IMR-90 (cell line): ENCODE results near the gene PTPRQ. TPM values are rescaled to one million over a fixed set of nuclear protein-coding genes. Genes with fewer than 3 reads are reported as not detected.

Experiments used
- ATAC-seq: fragments of 200-7000 bp; cut with Tn5 transposase; 2 replicates; pipeline ENCODE4 v1.9.1; 2020; ENCODE audit warnings: low read depth, mild to moderate bottlenecking, moderate library complexity
- BruUV-seq: library from RNA; stranded (reverse); fragments of 400-500 nt; replicated peaks from 2 replicates; lab custom pipeline; 2021; lab: Mats Ljungman, UMichigan
- CTCF ChIA-PET: fragments of 300-600 bp; formaldehyde crosslinking; extraction: SDS; loops from one replicate; lab custom pipeline; 2021; ENCODE audit warnings: antibody characterized with exemption; lab: Yijun Ruan, JAX
- POLR2A ChIA-PET: fragments of 300-600 bp; sonication (Branson Sonifier 250); formaldehyde crosslinking; loops from one replicate; lab custom pipeline; 2022; ENCODE audit warnings: antibody characterized with exemption; ENCODE audit not compliant: unreplicated experiment; lab: Charles Lee
- DNase-seq: peaks from one replicate; pipeline ENCODE4 v3.0.0; 2013
- H2AFZ ChIP-seq: replicated peaks from 2 replicates; pipeline ENCODE3; 2013; ENCODE audit warnings: low read length, mild to moderate bottlenecking; ENCODE audit not compliant: poor library complexity
- H2AK5ac ChIP-seq: 2 replicates; pipeline ENCODE4 v1.6.1; 2013; ENCODE audit warnings: low read depth, low read length, inconsistent platforms
- H2AK9ac ChIP-seq: replicated peaks from 2 replicates; pipeline ENCODE3; 2013; ENCODE audit warnings: mild to moderate bottlenecking, low read depth, low read length, moderate library complexity; ENCODE audit not compliant: poor library complexity
- H2BK120ac ChIP-seq: 2 replicates; pipeline ENCODE4 v1.6.1; 2013; ENCODE audit warnings: low read depth, low read length, inconsistent platforms
- H2BK15ac ChIP-seq: 3 replicates; pipeline ENCODE4 v1.6.1; 2013; ENCODE audit warnings: low read depth, low read length, inconsistent platforms
- H2BK20ac ChIP-seq: 2 replicates; pipeline ENCODE4 v1.6.1; 2013; ENCODE audit warnings: low read depth, mild to moderate bottlenecking, inconsistent platforms, low read length, moderate library complexity
- H2BK5ac ChIP-seq: 2 replicates; pipeline ENCODE4 v1.6.1; 2013; ENCODE audit warnings: mild to moderate bottlenecking, low read depth, low read length, inconsistent platforms; ENCODE audit not compliant: poor library complexity, severe bottlenecking
- H3K14ac ChIP-seq: replicated peaks from 2 replicates; pipeline ENCODE4 v1.6.1; 2013; ENCODE audit warnings: low read depth, low read length, inconsistent platforms
- H3K18ac ChIP-seq: 2 replicates; pipeline ENCODE4 v1.6.1; 2013; ENCODE audit warnings: low read depth, low read length, control low read depth
- H3K23ac ChIP-seq: 2 replicates; pipeline ENCODE4 v1.6.1; 2013; ENCODE audit warnings: low read depth, low read length, inconsistent platforms
- H3K27ac ChIP-seq: 2 replicates; pipeline ENCODE4 v1.5.1; 2013; ENCODE audit warnings: mild to moderate bottlenecking, control low read depth, low read length; ENCODE audit not compliant: insufficient read depth
- H3K27me3 ChIP-seq: 2 replicates; pipeline ENCODE4 v1.6.1; 2013; ENCODE audit warnings: low read length; ENCODE audit not compliant: control insufficient read depth, insufficient read depth
- H3K36me3 ChIP-seq: 2 replicates; pipeline ENCODE4 v1.6.1; 2013; ENCODE audit warnings: low read length, mixed read lengths; ENCODE audit not compliant: control insufficient read depth, insufficient read depth
- H3K4ac ChIP-seq: 2 replicates; pipeline ENCODE4 v1.6.1; 2013; ENCODE audit warnings: low read depth, low read length, inconsistent platforms
- H3K4me1 ChIP-seq: 2 replicates; pipeline ENCODE4 v1.6.1; 2013; ENCODE audit warnings: low read length, mixed read lengths; ENCODE audit not compliant: control insufficient read depth, insufficient read depth
- H3K4me2 ChIP-seq: 2 replicates; pipeline ENCODE4 v1.6.1; 2013; ENCODE audit warnings: low read depth, mild to moderate bottlenecking, control low read depth, low read length, moderate library complexity
- H3K4me3 ChIP-seq: 2 replicates; pipeline ENCODE4 v1.5.1; 2013; ENCODE audit warnings: low read depth, mild to moderate bottlenecking, control low read depth, low read length, moderate library complexity; ENCODE audit not compliant: insufficient read depth
- H3K56ac ChIP-seq: 2 replicates; pipeline ENCODE4 v1.6.1; 2013; ENCODE audit warnings: low read length, inconsistent platforms; ENCODE audit not compliant: insufficient read depth; ENCODE audit errors: extremely low read depth
- H3K79me1 ChIP-seq, 2 experiments: 2 replicates each; pipeline ENCODE4 v1.6.1; 2013; ENCODE audit warnings: low read length in 2 of 2, inconsistent platforms in 1 of 2, low read depth in 1 of 2
- H3K9ac ChIP-seq: 2 replicates; pipeline ENCODE4 v1.6.1; 2013; ENCODE audit warnings: low read depth, low read length, control low read depth
- H3K9me1 ChIP-seq: 2 replicates; pipeline ENCODE4 v1.6.1; 2013; ENCODE audit warnings: low read length, inconsistent platforms; ENCODE audit not compliant: insufficient read depth
- H3K9me3 ChIP-seq: 2 replicates; pipeline ENCODE4 v1.6.1; 2013; ENCODE audit warnings: low read length; ENCODE audit not compliant: control insufficient read depth, insufficient read depth
- H4K20me1 ChIP-seq: 2 replicates; pipeline ENCODE4 v1.6.1; 2013; ENCODE audit warnings: low read length, inconsistent platforms; ENCODE audit not compliant: insufficient read depth
- H4K5ac ChIP-seq: 2 replicates; pipeline ENCODE4 v1.6.1; 2013; ENCODE audit warnings: mild to moderate bottlenecking, low read depth, low read length, control low read depth
- H4K8ac ChIP-seq, 2 experiments: 2 replicates each; pipeline ENCODE4 v1.6.1; 2013; ENCODE audit warnings: low read depth in 2 of 2, low read length in 2 of 2, control low read depth in 1 of 2, inconsistent platforms in 1 of 2
- H4K91ac ChIP-seq: 2 replicates; pipeline ENCODE4 v1.6.1; 2013; ENCODE audit warnings: low read depth, low read length, inconsistent platforms; ENCODE audit not compliant: insufficient read depth
- CEBPB ChIP-seq: IDR thresholded peaks from 2 replicates; pipeline ENCODE4 v1.6.1; 2012; ENCODE audit warnings: low read depth, low read length, improper control_type of control experiment
- MAZ ChIP-seq: IDR thresholded peaks from 2 replicates; pipeline ENCODE4 v1.6.1; 2012; ENCODE audit warnings: low read depth, mild to moderate bottlenecking, low read length, improper control_type of control experiment, moderate library complexity, borderline replicate concordance
- WGBS, 2 experiments: methylation state at CpG; one replicate each; pipeline versions ENCODE4 v1.1.5 to v1.1.7; 2013; ENCODE audit warnings: missing lambda C conversion rate in 2 of 2; ENCODE audit not compliant: insufficient read length in 1 of 2; ENCODE audit errors: extremely low coverage in 2 of 2; 5-methylcytosine and 5-hydroxymethylcytosine counted together
- dilution Hi-C: fragments of 300-500 bp; cut with HindIII; formaldehyde crosslinking; loops from one replicate; pipeline ENCODE4 v1.14.3; 2018; ENCODE audit warnings: low sequenced_read_pairs; ENCODE audit not compliant: unreplicated experiment
- in situ Hi-C: fragments of 300-500 bp; cut with MboI; formaldehyde crosslinking; loops from 3 replicates; pipeline ENCODE4 v1.14.3; 2019; ENCODE audit warnings: low sequenced_read_pairs, inconsistent platforms, mixed read lengths
- intact Hi-C: fragments of 100-400 bp; cut with micrococcal nuclease; formaldehyde crosslinking; loops from 2 replicates; pipeline ENCODE4 v1.10.0; 2022
- polyA plus RNA-seq, 3 experiments: library from polyadenylated mRNA; depleted of rRNA; stranded (reverse); fragments of >200 nt; gene quantifications; 2 replicates each; pipeline ENCODE4 v1.2.3, GENCODE V29; 2012; ENCODE audit warnings: low replicate concordance in 1 of 3
- total RNA-seq: library from RNA; depleted of rRNA; stranded (reverse); fragments of >200 nt; gene quantifications from 2 replicates; pipeline ENCODE4 v1.2.3, GENCODE V29; 2012

Gene PTPRQ
- total and polyA plus RNA-seq, 2 of the 4 experiments (the other 2 are of a cell fraction), result 0.96 to 1.4 TPM

- H4K8ac ChIP-seq, result peak overlapping the region in 1 of 2 experiments; percentile 27; a peak in 2 of 4 replicates
- H3K18ac ChIP-seq, result no peak overlapping the region
- dilution Hi-C loops (no loop called here), in situ Hi-C loops (no loop called here), intact Hi-C loops (no loop called here)
- H3K4me2 ChIP-seq, result no peak overlapping the region
- no peak overlapping the region for H2BK120ac ChIP-seq
- TF ChIP-seq CEBPB (peak; percentile 86), MAZ (no peak)
- no peaks in the 10 kb centered on the region for H4K20me1 ChIP-seq
- CTCF ChIA-PET, result no interaction called here
- H2BK15ac ChIP-seq, result no peak overlapping the region
- H3K36me3 ChIP-seq, result no peaks in the 10 kb centered on the region
- H3K56ac ChIP-seq, result no peak overlapping the region
- 100% methylated on average over 1 of the region's 10 CpGs; no CpG with 5 or more reads in 1 of the 2 experiments for WGBS, 2 experiments
- H4K5ac ChIP-seq, result no peak overlapping the region
- no peaks in the 10 kb centered on the region for H3K4me1 ChIP-seq
- DNase-seq, result no peak
- no peak overlapping the region for H3K14ac ChIP-seq
- H2AK9ac ChIP-seq, result no peak overlapping the region
- no peak for ATAC-seq
- no peaks in the 10 kb centered on the region for H3K9me1 ChIP-seq
- POLR2A ChIA-PET, result no interaction called here
- no peak overlapping the region for H3K27ac ChIP-seq
- H3K79me1 ChIP-seq, result no peaks in the 10 kb centered on the region
- H2BK5ac ChIP-seq, result no peak overlapping the region
- H2BK20ac ChIP-seq, result no peak overlapping the region
- H3K27me3 ChIP-seq, result no peaks in the 10 kb centered on the region
- no TSS peak for BruUV-seq
- no peak overlapping the region for H3K9ac ChIP-seq
- no peak overlapping the region for H3K23ac ChIP-seq
- H2AFZ ChIP-seq, result peak overlapping the region; percentile 84
- H3K4me3 ChIP-seq, result no peak overlapping the region
- no peak overlapping the region for H4K91ac ChIP-seq
- no peaks in the 10 kb centered on the region for H3K9me3 ChIP-seq
- no peak overlapping the region for H2AK5ac ChIP-seq
- H3K4ac ChIP-seq, result no peak overlapping the region
Observed at GRCh38 chr12:80708975-80709328, 264.9 kb downstream of the PTPRQ start.
